K562 (cell line): ENCODE measurements around the gene PGF. TPM values are rescaled to one million over a fixed set of nuclear protein-coding genes. Genes with fewer than 3 reads are reported as not detected.

ENCODE experiments used
- CBFA2T3 ChIP-seq: fragments of 450-650 bp; IDR thresholded peaks from 2 replicates; pipeline ENCODE4 v1.6.1; 2017
- E2F5 ChIP-seq: sonication (generic); formaldehyde crosslinking; IDR thresholded peaks from 2 replicates; pipeline ENCODE4 v1.8.0; 2022; ENCODE audit warnings: mild to moderate bottlenecking, missing genetic modification reagents
- FOS ChIP-seq: IDR thresholded peaks from 3 replicates; pipeline ENCODE4 v1.6.1; 2011; ENCODE audit not compliant: insufficient read length; ENCODE audit errors: extremely low read depth
- FOXK2 ChIP-seq, 2 experiments: fragments of 450-650 bp; IDR thresholded peaks in 1 of 2; conservative IDR thresholded peaks in 1 of 2; 2 replicates each; pipeline ENCODE4 v1.6.1; 2016; ENCODE audit warnings: low read depth in 2 of 2, mild to moderate bottlenecking in 1 of 2
- PTRF ChIP-seq: fragments of 450-650 bp; IDR thresholded peaks from 2 replicates; pipeline ENCODE4 v1.6.1; 2016; ENCODE audit warnings: mild to moderate bottlenecking, missing genetic modification characterization, missing compliant biosample characterization
- RAD51 ChIP-seq: fragments of 450-650 bp; IDR thresholded peaks from 2 replicates; pipeline ENCODE4 v1.7.1; 2016; ENCODE audit warnings: low read depth, mild to moderate bottlenecking, borderline replicate concordance
- SAFB ChIP-seq: fragments of 200-400 bp; formaldehyde crosslinking; IDR thresholded peaks from 2 replicates; pipeline ENCODE4 v1.6.1; 2017; ENCODE audit warnings: low read depth, low read length, borderline replicate concordance
- ZBTB26 ChIP-seq: fragments of 450-650 bp; formaldehyde crosslinking; IDR thresholded peaks from 2 replicates; pipeline ENCODE4 v1.4.0; 2022; ENCODE audit warnings: missing genetic modification characterization
- ZKSCAN3 ChIP-seq: fragments of 250-450 bp; sonication (Bioruptor Pico); IDR thresholded peaks from 2 replicates; pipeline ENCODE4 v1.4.0; 2020
- ZNF347 ChIP-seq: fragments of 450-650 bp; formaldehyde crosslinking; IDR thresholded peaks from 2 replicates; pipeline ENCODE4 v1.4.0; 2020; ENCODE audit warnings: low read depth, mild to moderate bottlenecking, moderate library complexity
- ZNF407 ChIP-seq: fragments of 450-650 bp; IDR thresholded peaks from 2 replicates; pipeline ENCODE4 v1.6.1; 2016; ENCODE audit warnings: low read depth
- ZNF592 ChIP-seq: fragments of 450-650 bp; IDR thresholded peaks from 2 replicates; pipeline ENCODE4 v1.6.1; 2017; ENCODE audit warnings: antibody characterized with exemption, mild to moderate bottlenecking
- polyA plus RNA-seq, 8 experiments: library from polyadenylated mRNA; depleted of rRNA in 4 of 8; stranded (reverse) in 5 of 8; unstranded in 3 of 8; fragments of >200 nt; fragmentation: Nextera tagmentation in 2 of 8; fragmentation: Illumina TruSeq in 1 of 8; extraction: Ambion mirVana in 2 of 8; extraction: Trizol in 1 of 8; gene quantifications; 2 replicates each; pipeline versions ENCODE4 v1.2.1 to v1.2.3, GENCODE V29; 2011 to 2014; ENCODE audit warnings: inconsistent platforms in 1 of 8, missing spikeins in 1 of 8
- total RNA-seq, 7 experiments: library from RNA; depleted of rRNA in 6 of 7; stranded (reverse); fragments of >200 nt in 6 of 7; fragmentation: Illumina TruSeq in 2 of 7; extraction: Trizol in 2 of 7; gene quantifications; 2 replicates each; pipeline versions ENCODE4 v1.2.1 to v1.2.3, GENCODE V29; 2011 to 2021; ENCODE audit warnings: low replicate concordance in 1 of 7

PGF gene
- total and polyA plus RNA-seq, 9 of the 15 experiments (the other 6 are each of a cell fraction or from before 2014, with no cell fraction given): 0.04 to 0.44 (median 0.18) TPM

- TF ChIP-seq ZNF407 (no peak), PTRF (tag) (no peak), ZNF347 (CRISPR knock-in tag) (no peak), ZNF592 (no peak), ZBTB26 (CRISPR knock-in tag) (no peak), E2F5 (CRISPR knock-in tag) (no peak), FOS (no peak), FOXK2 (conservative IDR thresholded peaks at IDR 0.05 in 1 of 2, IDR thresholded peaks at IDR 0.05 in 1 of 2; ENCODE audit: low read depth in 2 of 2) (no peak), CBFA2T3 (peak; percentile 64), ZKSCAN3 (CRISPR knock-in tag) (no peak), RAD51 (no peak), SAFB (no peak)
Measured at GRCh38 chr14:74949859-74950573, 5.4 kb downstream of the PGF start (continued).
